ENCODE results near the gene USP54.

Gene USP54

GRCh38 chr10:73460897-73461296, 130.2 kb downstream of the USP54 start:
- no peak for DNase-seq

DNA sequence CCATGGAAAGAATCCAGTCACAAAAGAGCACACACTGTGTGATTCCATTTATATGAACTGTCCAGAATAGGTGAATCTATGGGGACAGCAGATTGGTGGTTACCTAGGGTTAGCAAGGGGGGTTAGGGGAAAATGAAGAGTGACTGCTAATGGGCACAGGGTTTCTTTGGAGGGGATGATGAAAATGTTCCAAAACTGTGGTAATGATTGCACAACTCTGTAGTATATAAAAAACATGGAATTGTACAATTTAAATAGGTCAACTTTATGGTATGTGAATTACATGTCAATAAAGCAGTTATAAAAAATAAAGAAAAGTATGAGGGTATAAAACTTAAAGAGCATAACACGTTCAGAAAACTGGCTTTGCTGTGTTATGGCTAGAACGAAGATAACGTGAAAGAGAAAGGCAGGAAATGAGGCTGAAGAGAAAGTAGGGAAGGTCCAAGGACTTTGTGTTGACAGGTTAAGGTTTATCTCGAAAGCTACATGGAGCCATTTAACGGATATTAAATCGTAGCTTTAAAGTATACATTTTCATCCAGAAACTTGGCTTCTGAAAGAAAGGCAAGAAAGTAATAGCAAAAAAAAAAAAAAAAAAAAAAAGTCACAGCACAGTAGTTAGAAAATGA, 131.3 kb downstream of the USP54 start:
- no peak for DNase-seq

- no peak for DNase-seq
These were observed 134.8 kb downstream of the USP54 start for GRCh38 chr10:73456187-73456890.

DNA sequence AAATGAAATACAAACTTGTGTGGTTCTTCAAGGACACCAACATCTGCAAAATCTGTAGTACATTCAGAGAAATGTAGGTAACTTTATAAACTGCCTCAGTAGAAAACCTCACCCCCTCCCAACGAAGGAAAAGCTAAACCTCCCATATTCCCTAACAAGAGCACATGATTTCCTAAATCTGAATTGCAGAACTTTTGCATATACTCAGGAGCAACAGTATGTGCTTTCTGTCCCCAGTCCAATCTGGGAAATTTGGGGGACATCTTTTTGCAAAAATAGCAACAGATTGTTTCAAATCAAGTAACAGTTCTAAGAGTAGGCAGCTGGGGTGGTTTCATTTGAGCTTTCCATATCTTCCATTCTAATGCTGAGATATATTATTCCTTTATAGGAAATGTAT, 142.0 kb downstream of the USP54 start:
- DNase-seq, result no peak

- DNase-seq, result no peak
These were observed 142.8 kb downstream of the USP54 start for GRCh38 chr10:73448384-73448783.

Data from NCI-H82 (cell line).